ENCODE measurements around the gene MACO1.
"Not testable (repeated sequence)": the region's sequence is repeated elsewhere in the genome, so short reads cannot be mapped to it uniquely, and the experiment has no call there.

MACO1 gene

GRCh38 chr1:25425098-25426085 lies 5.3 kb upstream of the MACO1 start:
- no peak for DNase-seq (ENCODE audit: low read depth in 2 of 2)

GRCh38 chr1:25427696-25428095 lies 3.0 kb upstream of the MACO1 start:
- DNase-seq (ENCODE audit: low read depth in 2 of 2): no peak

GRCh38 chr1:25428475-25429166 lies 2.1 kb upstream of the MACO1 start:
- DNase-seq (ENCODE audit: low read depth in 2 of 2): no peak

- DNase-seq (ENCODE audit: low read depth in 2 of 2): no peak
These were observed 527 bp downstream of the MACO1 start for GRCh38 chr1:25430967-25431881.

GRCh38 chr1:25431955-25432719 lies 1.4 kb downstream of the MACO1 start:
- DNase-seq (ENCODE audit: low read depth in 2 of 2): no peak

- no peak for DNase-seq (ENCODE audit: low read depth in 2 of 2)
These were observed 2.2 kb downstream of the MACO1 start for GRCh38 chr1:25432749-25433388.

GRCh38 chr1:25433389-25434186 lies 2.9 kb downstream of the MACO1 start:
- no peak for DNase-seq (ENCODE audit: low read depth in 2 of 2)

GRCh38 chr1:25435397-25436108 lies 4.9 kb downstream of the MACO1 start:
- DNase-seq (ENCODE audit: low read depth in 2 of 2): no peak

- DNase-seq (ENCODE audit: low read depth in 2 of 2): no peak
These were observed 7.0 kb downstream of the MACO1 start for GRCh38 chr1:25437672-25438071.

- no peak for DNase-seq (ENCODE audit: low read depth in 2 of 2)
These were observed 8.6 kb downstream of the MACO1 start for GRCh38 chr1:25439287-25439686.

GRCh38 chr1:25442178-25442577 lies 11.5 kb downstream of the MACO1 start:
- DNase-seq (ENCODE audit: low read depth in 2 of 2): no peak

- no peak for DNase-seq (ENCODE audit: low read depth in 2 of 2)
These were observed 12.5 kb downstream of the MACO1 start for GRCh38 chr1:25443030-25443699.

GRCh38 chr1:25444604-25445003 lies 13.9 kb downstream of the MACO1 start:
- not testable (repeated sequence) for DNase-seq (ENCODE audit: low read depth in 2 of 2)

GRCh38 chr1:25445993-25446538 lies 15.4 kb downstream of the MACO1 start:
- DNase-seq (ENCODE audit: low read depth in 2 of 2): no peak

GRCh38 chr1:25447547-25447946 lies 16.9 kb downstream of the MACO1 start:
- DNase-seq (ENCODE audit: low read depth in 2 of 2): no peak

GRCh38 chr1:25450891-25451290 lies 20.2 kb downstream of the MACO1 start:
- no peak for DNase-seq (ENCODE audit: low read depth in 2 of 2)

- DNase-seq (ENCODE audit: low read depth in 2 of 2): no peak
These were observed 21.2 kb downstream of the MACO1 start for GRCh38 chr1:25451908-25452307.

- DNase-seq (ENCODE audit: low read depth in 2 of 2): no peak
These were observed 25.8 kb downstream of the MACO1 start for GRCh38 chr1:25456502-25456901.

Data from stimulated activated CD4-positive, alpha-beta T cell treated with anti-CD3 and anti-CD28 coated beads, Interleukin-15, amount 100 ng/mL, for 48 hours (primary cell).